HL-60/S4 treated with phorbol 12-myristate 13-acetate at 8.2 ng/mL for 4 days and 3 days (cell line): Measurements from ENCODE around the gene OR5M8.

Experiments used
- in situ Hi-C: fragments of 300-500 bp; cut with MboI; formaldehyde crosslinking; loops from 2 replicates; pipeline ENCODE4 v1.15.0; 2022; ENCODE audit warnings: low sequenced_read_pairs

OR5M8 gene

DNA sequence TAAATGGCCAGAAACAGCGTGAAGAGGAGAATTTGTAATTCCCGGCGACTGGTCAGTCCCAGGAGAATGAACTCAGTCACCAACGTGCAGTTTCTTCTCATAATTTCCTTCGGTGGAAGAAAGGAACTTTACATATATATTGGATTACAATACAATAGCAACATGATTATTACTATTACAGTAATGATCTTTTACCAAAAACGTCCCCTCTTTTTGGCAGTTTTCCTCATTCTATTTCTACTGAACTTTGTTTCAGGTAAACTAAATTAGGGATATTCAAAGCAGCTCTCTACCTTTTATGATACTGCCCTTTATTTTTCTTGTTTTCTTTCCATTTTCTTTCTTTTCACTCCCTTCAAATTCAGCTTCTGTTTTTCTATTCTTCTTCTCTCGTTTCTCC lies at the start of gene OR5M8:
TSS of gene OR5M8 (minus strand) at position 101 of the 400 bp plus-strand sequence. CDS start at position 101, 0 bp downstream.
- in situ Hi-C loops, result no loop called here

DNA sequence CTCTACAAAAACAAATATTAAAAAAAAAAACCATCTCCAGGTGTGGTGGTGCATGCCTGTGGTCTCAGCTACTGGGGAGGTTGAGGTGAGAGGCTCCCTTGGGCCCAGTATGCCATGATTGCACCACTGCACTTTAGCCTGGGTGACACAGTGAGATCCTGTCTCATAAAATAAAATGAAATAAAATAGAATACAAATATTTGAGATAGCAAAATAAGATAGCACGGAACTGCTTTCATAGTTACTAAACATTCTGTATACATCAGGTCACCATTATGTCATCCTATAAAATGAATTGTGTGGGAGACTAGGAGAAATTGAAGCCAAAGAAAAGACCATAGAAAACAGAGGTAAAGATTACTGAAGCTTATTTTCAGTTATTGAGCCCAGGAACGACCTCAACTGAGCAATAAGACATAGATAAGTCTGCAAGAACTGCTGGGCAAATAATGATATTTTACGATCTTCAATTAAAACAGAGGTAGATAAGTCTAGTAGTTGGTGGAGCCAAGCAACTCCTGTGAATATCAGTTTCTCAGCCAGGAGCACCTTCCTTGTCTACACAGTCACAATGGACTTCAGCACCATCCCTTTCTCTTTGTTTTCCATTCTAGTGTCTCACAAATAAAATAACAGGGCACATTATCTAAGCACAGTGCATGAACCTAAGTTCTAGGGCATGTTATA lies 42.0 kb upstream of the OR5M8 start:
- in situ Hi-C loops, result no loop called here

DNA sequence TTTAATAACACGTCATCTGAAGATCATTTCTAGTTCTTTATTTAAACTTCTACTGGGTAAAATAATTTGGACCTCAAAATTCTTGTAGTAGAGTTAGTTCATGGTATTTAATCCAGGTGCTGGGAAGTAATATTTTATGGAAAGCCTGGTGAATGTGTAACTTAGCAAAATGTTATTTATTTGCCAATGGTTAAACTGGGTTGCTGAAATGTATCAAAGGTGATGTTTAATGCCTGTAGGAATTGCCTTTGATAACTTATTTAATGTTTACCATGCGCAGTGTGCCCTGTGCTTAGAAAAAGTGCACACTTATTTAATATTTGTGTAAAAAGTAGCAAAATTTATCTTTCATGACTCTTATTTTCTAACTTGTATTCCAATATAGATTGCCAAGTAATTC lies 40.7 kb upstream of the OR5M8 start:
- in situ Hi-C loops, result no loop called here

DNA sequence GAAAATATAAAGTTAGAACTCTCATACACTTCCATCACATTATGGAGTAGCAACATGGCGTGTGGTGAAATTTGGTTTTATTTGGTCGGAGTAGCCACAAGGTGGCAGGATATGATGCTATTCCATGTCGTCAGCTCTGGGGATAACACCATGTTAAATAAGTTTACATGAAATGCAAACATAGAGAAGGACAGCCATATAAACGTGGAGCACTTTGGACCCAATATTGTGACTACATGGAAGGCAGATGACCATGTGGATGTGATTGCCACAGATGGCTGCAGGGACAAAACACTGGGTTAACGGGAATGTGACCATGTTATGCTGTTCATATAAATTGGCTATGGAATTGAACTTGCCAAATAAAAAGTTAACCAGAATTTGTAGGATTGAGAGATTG lies 30.8 kb upstream of the OR5M8 start:
- in situ Hi-C loops, result no loop called here

DNA sequence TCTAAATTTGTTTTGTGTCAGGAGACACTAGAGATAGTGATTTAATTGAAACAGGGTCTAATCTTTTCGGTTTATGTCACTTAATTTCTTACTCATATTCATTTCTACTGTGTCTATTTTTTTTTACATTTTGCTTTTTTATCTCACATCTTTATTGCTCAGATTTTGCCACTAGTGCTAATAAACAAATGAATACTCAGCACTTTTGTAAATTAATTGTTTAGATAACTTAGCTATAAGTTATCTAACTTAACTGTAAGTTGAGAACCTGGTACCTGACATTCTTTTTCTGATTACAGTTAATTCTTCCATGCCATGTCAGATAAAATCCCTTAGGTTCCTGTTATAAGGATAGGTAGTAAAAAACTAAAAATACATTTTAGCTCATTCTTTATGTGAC lies 22.1 kb upstream of the OR5M8 start:
- in situ Hi-C loops, result no loop called here

DNA sequence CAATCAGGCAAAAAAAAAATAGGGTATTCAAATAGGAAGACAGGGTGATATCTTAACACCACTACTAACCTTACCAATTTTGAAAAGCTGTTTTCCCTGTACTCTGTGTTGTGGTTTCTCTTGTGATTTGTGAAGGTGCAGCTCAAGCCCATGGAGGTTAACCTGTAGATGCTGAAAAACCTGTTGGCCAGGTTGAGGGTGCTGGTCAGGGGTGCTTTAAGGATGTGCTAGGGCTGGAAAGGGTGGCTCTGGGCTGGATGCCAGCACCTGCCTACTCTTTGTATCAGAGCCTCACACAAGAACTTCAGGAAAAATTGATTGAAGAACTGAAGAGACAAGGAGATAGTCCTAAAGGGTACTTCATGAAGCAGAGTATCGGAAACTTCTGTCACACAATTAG lies 18.3 kb upstream of the OR5M8 start:
- in situ Hi-C loops, result no loop called here

DNA sequence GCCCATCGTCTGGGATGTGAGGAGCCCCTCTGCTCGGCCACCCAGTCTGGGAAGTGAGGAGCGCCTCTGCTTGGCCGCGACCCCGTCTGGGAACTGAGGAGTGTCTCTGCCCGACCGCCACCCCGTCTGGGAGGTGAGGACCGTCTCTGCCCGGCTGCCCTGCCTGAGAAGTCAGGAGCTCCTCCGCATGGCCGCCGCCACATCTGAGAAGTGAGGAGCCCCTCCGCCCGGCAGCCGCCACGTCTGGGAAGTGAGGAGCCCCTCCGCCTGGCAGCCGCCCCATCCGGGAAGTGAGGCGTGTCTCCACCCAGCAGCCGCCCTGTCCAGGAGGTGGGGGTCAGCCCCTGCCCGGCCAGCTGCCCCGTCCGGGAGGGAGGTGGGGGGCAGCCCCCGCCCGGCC lies 5.8 kb upstream of the OR5M8 start:
- in situ Hi-C loops, result no loop called here

DNA sequence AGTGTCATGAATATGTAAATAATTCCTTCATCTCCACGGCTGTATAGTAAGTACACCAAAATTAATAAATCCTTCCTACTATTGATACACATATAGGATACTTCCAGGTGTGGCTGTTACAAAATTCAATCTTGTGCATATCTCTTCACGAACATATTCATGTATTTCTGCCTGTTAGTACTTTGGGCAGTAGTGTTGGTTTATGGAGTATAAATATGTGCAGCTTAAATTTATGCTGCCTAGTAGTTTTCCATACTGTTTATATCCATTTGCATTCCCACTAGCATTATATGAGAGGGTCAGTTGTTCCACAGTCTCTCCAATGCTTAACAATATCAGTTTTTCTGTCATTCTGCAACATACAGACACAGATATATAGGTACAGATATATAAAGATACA lies 3.9 kb upstream of the OR5M8 start:
- in situ Hi-C loops, result no loop called here

DNA sequence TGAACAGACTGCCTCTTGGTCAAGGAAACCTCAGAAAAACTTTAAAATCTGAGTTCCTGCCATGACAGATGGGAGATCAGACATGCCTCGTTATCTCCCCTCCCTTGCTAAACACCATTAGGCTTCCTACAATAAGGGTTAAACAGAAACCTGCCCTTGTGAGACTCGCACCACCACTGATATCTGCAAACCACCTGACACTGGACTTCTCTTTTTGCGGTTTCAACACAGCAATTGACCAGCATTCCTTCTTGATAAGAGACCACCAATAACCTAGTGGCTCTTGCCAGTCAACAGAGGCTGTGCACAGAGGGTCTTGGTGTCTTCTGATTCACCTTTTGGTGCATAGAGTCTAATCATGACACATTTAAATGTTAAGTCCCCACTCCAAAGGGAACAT lies 4.4 kb downstream of the OR5M8 start:
- in situ Hi-C loops, result no loop called here

DNA sequence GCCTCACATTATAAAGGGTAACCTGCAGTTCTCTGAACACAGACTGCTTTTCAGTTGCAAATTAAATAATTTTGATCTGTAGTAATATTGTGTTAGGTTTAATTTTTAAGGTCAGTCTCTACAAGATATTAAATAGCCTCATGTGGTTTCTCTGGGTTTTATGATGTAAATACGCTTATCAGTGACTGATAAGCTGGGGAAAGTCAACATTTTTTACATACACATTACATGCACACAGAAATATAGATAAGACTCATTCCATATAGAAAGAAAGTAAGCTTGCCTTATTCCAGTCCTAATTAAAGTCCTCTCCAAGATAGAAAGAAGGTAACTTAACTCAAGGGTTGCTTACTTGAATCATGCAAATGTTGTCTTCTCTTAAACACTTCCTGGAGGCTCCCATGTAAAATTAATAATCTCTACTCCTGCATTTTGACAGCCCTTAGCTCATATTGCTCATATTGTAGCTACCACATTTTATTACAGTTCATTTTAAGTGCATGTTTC lies 16.4 kb downstream of the OR5M8 start:
- in situ Hi-C loops, result no loop called here

DNA sequence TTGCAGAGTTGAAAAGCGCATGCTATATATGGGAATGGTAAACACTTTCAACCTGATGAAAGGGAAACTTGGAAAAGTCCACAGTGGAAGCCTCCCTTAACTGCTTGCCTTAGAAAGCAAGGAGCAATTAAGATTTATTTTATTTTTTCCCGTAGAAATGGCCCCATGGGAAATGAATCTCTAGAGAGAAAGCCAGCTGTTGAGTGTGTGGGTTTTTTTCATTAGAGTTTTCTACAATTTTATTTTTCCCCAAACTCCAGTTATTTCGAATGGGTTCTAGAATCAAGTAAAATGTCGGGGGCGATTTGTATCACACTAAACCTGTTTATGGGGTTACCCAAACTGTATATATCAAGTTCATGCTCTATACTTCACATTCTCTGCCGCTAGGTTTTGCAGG lies 17.9 kb downstream of the OR5M8 start, which contains the start of gene OR5M3:
TSS of gene OR5M3 (minus strand) at position 101 of the 400 bp plus-strand sequence. CDS start 2,855 bp downstream, outside the sequence.
- in situ Hi-C loops, result no loop called here

DNA sequence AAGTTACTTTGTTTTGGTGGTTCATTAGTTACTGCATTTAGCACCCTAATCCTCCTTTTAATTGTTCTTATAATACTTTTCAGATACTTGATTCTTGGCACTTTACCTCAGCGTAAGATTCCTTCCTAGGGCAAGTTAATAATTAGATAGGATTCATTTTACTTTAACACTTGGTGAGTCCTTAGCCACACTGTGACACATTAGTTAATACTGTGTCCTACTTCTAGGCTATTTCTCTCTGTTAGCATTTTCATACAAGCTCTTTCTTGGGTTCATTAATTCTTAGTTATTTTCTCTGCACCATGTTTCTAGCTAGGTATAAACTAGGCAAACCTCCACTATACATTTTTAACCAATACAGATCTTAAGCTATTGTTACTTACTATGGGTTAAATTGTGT lies 34.1 kb downstream of the OR5M8 start:
- in situ Hi-C loops, result no loop called here

DNA sequence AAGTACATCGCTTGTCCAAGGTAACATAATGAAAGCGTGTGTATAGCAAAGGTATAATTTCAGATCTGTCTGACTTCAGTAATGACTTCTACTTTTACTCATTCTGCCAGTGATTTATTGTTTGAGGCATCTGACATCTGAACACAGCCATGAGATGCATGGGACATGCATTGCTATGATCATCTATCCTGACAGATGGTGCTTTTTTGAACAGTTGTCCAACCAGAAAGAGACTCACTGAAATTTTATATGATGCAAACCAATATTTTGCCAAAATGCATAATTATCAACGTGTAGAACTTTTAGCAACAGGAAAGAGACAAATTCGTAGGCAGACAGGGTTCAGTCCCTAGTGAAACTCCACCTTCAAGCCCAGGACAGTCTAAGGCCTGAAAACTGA lies 37.6 kb downstream of the OR5M8 start:
- in situ Hi-C loops, result no loop called here
